Glomerular endothelial cell (primary cell): ENCODE results near the gene AP2A2. TPM values are rescaled to one million over a fixed set of nuclear protein-coding genes. Genes with fewer than 3 reads are reported as not detected.
"Not testable (repeated sequence)": the region's sequence is repeated elsewhere in the genome, so short reads cannot be mapped to it uniquely, and the experiment has no call there.

Experiments
- DNase-seq: peaks from one replicate; pipeline ENCODE4 v3.0.0-alpha.2; 2011; ENCODE audit warnings: low read depth, low spot score; ENCODE audit errors: extremely low read depth
- total RNA-seq: library from RNA; depleted of rRNA; stranded (reverse); fragments of >200 nt; gene quantifications from 2 replicates; pipeline ENCODE4 v1.2.3, GENCODE V29; 2015

Gene AP2A2
- total RNA-seq, 1 donor from 2014 or later: 129 TPM

GRCh38 chr11:1011320-1011698 lies 85.6 kb downstream of the AP2A2 start:
- no peak for DNase-seq

GRCh38 chr11:1012291-1012690 lies 86.6 kb downstream of the AP2A2 start:
- no peak for DNase-seq

GRCh38 chr11:1012740-1013630 lies 87.3 kb downstream of the AP2A2 start:
- no peak for DNase-seq

DNA sequence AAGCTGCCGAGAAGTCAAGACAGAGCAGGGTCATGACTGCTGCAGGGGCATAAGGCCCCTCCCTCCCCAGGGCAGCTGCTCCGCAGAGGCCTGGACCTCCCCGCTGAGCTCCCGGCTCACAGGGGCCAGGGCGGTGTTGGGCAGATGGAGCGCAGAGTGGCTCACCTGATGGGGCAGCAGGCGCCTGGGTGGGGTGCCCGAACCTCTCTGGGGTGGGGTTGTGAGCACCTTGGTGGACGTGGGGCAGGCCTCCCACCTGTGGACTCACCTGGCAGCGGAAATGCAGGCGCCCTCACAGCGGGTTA lies 87.9 kb downstream of the AP2A2 start:
- no peak for DNase-seq

DNA sequence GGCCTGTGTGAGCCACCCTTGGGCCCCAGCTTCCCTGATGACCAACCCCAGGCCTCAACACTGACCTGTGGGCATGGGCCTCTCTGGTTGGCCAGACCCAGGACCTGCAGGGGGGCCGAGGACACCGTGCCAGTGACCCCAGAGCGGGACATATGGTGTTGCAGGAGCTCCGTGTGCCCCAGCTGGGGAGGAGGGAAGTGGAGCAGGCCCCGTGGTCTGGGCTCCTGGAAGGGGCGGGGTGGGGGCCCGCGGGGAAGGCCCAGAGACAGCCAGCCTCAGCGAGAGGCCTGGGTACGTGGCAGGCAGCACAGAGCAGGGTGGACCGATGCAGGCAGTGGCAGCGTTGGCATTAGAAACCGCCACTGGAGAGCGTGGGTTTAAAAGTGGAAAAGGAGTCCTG lies 88.6 kb downstream of the AP2A2 start:
- no peak for DNase-seq

- DNase-seq: no peak
Observed at GRCh38 chr11:1015064-1015463, 89.4 kb downstream of the AP2A2 start.

- no peak for DNase-seq
Observed at GRCh38 chr11:1015826-1016545, 90.3 kb downstream of the AP2A2 start.

GRCh38 chr11:1016610-1017126 lies 91.0 kb downstream of the AP2A2 start:
- DNase-seq: not testable (repeated sequence)

GRCh38 chr11:1017269-1018005 lies 91.8 kb downstream of the AP2A2 start:
- DNase-seq: no peak

DNA sequence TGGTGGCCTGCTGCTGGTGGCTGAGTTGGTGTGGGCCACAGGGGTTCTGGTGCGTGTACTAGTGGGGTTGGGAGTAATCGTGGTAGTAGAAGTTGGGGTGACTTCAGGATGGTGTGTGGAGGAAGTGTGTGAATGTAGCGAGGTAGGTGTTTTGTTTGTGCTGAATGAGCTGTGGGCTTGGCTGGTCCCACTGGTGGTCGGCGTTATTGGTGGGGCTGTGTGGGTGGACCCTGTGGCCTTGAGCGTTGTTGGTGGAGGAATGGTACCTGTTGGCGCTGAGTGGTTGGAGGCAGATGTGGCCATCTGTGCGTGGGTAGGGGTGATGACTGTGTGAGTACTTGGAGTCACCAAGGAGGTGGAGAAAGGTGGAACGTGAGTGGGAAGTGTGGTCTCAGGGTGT lies 92.4 kb downstream of the AP2A2 start:
- no peak for DNase-seq

- no peak for DNase-seq
Observed at GRCh38 chr11:1019321-1019910, 93.7 kb downstream of the AP2A2 start.

DNA sequence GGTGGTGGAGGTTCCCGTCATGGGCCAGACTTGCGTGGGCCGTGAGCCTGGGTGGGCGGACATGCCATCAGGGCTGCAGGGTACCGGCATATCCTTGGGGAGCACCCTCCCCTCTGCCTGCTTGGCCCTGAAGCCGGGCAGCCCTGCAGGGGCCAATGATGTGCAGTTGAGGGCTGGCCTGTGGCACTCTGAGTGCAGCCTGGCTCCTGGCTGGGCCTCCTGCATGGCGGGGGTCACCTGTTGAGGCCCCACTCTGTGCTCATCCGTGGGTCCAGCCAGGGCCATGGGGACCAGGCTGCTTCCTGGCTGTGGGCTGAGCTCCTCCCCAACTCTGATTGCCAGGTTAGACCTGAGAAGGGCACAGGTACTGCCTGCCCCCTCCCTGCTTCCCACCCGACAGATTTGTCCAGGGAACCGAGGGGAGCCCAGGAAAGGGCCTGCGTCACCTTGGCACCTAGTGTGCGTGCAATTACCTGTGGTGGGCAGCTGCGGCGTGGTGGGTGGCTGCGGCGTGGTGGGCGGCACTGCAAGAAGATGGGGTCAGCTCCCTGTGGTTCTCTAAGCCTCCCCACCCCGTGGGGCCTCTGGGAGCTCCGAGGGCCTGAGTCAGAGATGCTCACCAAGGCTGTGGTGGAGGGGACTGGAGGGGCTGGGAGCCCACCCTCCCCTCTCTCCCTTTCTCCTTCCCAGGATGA lies 94.7 kb downstream of the AP2A2 start:
- DNase-seq: no peak

- DNase-seq: no peak
Observed at GRCh38 chr11:1022411-1022810, 96.7 kb downstream of the AP2A2 start.

DNA sequence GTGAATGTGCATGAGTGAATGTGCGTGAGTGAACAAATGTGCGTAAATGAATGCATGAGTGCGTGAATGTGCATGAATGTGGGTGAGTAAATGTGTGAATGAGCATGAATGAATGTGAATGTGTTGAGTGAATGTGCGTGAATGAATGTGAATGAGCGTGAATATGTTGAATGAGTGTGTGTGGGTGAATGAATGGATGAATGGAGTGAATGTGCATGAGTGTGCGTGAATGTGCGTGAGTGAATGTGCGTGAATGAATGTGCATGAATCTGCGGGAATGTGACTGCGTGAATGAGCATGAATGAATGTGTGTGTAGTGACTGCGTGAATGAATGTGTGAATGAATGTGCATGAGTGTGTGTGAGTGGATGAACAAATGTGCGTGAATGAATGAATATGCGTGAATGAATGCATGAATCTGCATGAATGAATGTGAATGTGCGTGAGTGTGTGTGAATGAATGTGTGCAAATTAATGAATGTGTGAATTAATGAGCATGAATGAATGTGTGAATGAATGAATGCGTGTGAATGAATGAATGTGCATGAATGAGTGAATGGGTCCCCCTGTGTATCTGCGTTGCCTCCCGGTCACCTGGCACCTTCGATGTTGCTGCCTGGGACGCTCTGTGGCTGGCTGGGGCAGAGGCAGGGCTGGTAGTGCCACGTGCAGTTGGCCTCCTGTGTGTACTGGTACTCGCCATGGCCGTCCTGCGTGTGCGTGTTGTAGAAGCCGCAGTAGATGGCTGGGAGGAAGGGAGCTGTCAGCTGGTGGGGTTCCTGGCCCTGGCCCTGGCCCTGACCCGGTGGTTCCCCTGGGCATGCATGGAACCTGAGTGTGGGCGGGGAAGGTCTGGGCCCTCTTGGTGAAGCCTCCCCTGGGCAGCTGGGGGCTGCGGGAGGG lies 97.5 kb downstream of the AP2A2 start:
- no peak for DNase-seq

DNA sequence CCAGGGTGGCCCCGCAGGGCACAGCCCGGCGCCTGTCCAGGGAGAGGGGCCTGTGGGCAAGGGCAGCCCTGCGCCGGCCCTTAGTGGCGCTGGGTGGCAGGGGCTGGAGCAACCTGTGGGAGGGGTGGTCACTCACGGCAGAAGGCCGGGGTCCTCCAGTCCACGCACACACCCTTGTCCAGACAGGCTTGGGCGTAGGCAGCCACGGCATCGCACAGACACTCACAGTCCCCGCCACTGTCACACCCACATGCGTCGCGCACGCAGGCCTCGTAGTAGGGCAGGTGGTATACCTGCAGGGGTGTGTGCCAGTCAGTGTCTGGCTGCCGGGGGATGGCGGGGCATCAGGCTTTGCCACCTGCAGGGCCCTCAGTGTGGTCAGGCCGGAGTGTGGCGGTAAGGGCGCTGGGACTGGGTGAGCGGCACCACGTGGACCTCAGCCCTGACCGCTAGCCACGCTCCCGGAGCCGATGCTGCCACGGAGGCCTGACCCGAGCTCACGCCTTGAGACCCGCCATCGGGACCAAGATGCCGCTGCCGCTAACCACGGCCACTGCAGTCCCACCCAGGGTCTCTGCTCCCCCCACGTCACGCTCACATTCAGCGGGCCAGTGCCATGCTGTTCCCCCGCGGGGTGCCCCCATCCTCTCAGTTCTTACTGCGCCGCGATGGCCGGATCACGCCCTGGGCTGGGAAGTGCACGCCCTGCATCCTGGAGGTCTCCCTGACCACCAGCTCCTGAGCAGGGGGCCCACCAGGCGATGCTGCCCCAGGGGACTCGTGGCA lies 98.3 kb downstream of the AP2A2 start:
- DNase-seq: no peak

GRCh38 chr11:1024597-1025409 lies 99.1 kb downstream of the AP2A2 start:
- no peak for DNase-seq

- no peak for DNase-seq
Observed at GRCh38 chr11:1025410-1026162, 99.9 kb downstream of the AP2A2 start.
